ENCODE measurements around the gene OR51A7.

GRCh38 chr11:4881860-4882500 lies 21.6 kb upstream of the OR51A7 start, which contains the start of gene OR51T1:
- TF ChIP-seq POLR2A (IDR thresholded peaks at IDR 0.05; ENCODE audit: low read length) (no peak), GATA1 (IDR thresholded peaks at IDR 0.05; ENCODE audit: low read depth, low read length) (no peak)

Measured in erythroblast (primary cell).